Choroid plexus epithelial cell (primary cell): ENCODE results near the gene TMEM47.

Experiments used
- DNase-seq: peaks from one replicate; pipeline ENCODE4 v3.0.0-alpha.2; 2010; ENCODE audit warnings: low read depth
- H3K4me3 ChIP-seq: 2 replicates; pipeline ENCODE4 v1.5.1; 2011; ENCODE audit warnings: low read depth, mild to moderate bottlenecking, control low read depth, low read length, moderate library complexity
- TF ChIP-seq, protein P1 (sequence below): conservative IDR thresholded peaks from 2 replicates; pipeline ENCODE4 v1.5.1; 2011; ENCODE audit warnings: low read depth, mild to moderate bottlenecking, control low read depth, inconsistent platforms, low read length, moderate library complexity

Gene TMEM47

DNA sequence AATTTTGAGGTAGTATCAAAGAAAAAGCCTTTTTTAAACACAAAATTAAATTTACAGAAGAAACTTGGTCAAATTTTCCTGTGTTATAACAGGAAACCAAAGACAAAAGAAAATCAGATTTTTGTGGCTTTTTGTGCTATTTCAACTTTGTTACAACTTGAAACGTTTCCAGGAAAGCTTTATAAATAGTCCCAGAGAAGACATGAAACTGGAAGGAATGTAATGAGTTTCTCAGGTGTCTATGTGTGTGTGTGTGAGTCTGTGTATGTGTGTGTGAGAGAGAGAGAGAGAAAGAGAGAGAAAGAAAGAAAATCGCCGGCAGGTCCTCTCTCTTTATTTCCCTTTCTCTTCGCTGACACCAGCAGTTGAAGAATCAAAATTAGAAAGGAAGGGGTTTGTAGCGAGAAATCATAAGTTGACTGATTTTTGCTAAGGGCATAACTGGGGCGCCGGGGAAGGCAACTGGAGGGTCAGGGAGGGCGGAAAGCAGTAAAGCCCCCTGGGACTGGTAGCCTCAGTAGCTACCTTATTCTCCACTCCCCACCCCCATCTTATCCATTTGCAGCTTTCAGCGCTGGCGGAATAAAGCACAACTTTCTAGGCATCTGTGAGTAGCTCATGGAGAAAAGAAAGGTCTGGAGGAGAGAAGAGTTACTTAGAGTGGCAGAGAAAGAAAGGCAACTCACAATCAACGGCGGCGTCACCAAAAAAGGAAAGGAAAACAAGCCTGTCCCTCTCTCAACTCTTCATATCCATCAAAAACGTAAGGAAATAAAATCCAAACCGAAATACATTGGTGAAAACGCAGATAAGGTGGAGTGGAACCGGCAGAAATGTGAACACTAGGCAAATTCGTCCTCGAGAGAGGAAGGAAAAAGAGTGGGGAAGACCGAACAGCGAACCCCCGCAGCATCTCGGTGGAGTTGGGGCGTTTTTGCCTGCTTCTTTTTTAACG lies 1.3 kb downstream of the TMEM47 start:
- TF ChIP-seq, protein P1, sequence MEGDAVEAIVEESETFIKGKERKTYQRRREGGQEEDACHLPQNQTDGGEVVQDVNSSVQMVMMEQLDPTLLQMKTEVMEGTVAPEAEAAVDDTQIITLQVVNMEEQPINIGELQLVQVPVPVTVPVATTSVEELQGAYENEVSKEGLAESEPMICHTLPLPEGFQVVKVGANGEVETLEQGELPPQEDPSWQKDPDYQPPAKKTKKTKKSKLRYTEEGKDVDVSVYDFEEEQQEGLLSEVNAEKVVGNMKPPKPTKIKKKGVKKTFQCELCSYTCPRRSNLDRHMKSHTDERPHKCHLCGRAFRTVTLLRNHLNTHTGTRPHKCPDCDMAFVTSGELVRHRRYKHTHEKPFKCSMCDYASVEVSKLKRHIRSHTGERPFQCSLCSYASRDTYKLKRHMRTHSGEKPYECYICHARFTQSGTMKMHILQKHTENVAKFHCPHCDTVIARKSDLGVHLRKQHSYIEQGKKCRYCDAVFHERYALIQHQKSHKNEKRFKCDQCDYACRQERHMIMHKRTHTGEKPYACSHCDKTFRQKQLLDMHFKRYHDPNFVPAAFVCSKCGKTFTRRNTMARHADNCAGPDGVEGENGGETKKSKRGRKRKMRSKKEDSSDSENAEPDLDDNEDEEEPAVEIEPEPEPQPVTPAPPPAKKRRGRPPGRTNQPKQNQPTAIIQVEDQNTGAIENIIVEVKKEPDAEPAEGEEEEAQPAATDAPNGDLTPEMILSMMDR = no peak
- H3K4me3 ChIP-seq = peak overlapping the region; percentile 71
- peak; percentile 58 for DNase-seq

DNA sequence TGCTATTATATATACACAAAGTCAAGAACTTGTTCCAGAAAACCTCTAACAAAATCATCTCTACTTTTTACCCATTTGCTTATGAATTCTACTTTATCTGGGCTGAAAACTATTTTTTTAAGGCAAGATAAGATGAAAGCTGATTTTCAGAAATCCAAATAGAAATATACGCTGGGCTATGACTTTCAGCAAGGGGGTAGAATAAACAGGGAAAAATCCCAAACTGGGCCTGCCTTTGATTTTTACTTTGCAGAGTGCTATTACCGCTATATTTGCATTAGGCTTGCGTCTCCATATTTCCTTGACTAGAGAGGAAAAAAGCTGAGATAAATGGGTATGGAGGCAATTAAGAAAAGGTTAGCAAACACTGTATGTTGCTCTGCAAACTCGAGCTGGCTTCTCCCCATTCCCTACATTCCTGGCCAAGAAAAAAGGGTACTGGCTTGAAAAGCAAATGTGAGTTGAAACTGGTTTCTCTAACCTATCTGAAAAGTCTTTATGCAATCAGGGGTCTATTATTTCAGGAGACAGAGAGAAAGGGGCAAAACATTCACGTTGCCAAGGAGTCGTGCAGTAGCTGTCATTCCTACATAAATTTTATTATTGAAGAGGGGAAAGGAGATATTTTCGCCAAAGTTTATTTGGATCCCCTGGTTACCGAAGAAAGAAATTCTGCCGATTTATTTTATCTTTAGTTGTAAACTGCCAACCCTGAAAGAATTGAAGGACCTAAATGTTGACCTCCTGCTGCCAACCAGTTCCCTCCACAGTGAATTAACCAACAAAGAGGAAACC lies 2.2 kb downstream of the TMEM47 start:
- TF ChIP-seq, protein P1 = no peak
- H3K4me3 ChIP-seq = peak overlapping the region; percentile 71
- peak; percentile 24 for DNase-seq

DNA sequence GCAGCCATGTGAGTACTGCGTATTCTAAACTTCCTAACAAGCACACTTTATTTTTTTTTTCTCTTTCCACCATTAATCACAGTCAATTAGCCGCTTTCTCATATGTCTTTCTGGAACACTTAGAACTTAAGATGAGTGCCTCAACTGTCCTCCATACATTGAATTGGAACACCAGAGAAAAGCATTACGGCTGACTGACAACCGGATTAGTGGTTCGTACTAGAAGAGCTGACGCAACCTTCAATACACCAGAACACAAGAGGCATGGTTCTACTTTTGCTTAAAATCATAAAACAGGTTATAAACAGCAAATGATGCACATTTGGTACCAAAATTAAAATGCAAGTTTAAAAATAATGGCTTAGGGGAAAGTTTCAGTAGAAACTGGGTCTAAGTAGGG lies 3.3 kb downstream of the TMEM47 start:
- peak overlapping the region; percentile 71 for H3K4me3 ChIP-seq
- peak; percentile 12 for DNase-seq
- TF ChIP-seq, protein P1 = no peak

DNA sequence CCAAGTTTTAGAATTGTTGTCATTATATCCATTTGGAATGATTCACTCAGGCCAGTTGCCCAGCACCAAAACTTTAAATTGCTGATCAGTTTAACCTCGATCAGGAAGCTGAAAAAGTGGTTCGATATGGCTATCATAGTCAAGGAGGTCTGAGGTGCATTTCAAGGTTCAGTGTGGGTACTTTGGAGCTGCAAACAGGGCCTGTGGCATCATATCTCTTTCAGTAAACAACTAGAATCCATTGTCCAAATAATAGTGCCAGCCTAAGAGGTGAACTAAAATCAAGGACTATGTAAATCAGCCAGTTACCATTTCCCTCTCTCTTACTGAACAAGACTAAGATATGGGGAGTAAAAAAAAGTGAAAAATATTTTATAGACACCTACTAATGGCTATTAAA lies 14.2 kb downstream of the TMEM47 start:
- H3K4me3 ChIP-seq = no peak overlapping the region
- TF ChIP-seq, protein P1 = no peak
- no peak for DNase-seq

DNA sequence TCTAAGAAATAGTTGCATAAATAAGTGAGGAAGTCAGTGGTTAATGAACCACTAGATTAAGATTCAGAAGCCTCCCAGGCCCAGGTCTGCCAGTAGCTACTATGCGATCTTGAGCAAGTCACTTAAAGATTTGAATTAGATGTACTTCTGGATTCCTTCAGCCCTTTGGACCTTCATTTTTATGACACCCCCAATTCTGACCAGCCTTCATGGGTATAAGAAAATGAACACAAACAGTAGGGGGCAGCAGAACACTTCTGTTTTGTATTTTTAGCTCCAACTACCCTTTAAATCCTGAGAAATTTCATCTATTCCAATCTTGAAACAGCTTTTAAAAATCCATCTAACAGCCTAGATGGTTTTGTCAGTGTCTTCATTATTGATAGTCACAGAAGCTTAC lies 19.0 kb downstream of the TMEM47 start:
- TF ChIP-seq, protein P1 = peak; percentile 49
- H3K4me3 ChIP-seq = no peak overlapping the region
- peak; percentile 70 for DNase-seq

DNA sequence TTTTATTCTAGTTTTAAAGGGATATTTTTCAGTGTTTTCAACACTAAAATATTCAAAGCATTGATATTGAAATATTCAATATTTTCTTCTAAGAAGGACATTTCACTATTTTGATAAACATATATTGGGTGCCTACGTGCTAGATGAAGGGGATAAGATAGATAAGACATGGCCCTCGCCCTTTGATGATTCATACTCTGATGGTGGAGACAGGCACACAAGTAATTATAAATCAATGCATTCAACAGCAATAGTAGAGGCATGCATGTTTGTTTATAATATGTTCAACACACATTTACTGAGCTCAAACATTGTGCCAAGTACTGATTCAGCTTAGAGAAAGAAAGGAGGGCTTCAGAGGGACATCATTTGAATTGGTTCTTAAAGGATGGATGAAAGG lies 22.7 kb downstream of the TMEM47 start:
- no peak overlapping the region for H3K4me3 ChIP-seq
- TF ChIP-seq, protein P1 = no peak

More for the DNA sequence above, 22.7 kb downstream of the TMEM47 start:
- no peak for DNase-seq
